A549 (cell line): ENCODE results near the gene SCAMP1. TPM values are rescaled to one million over a fixed set of nuclear protein-coding genes. Genes with fewer than 3 reads are reported as not detected.

Source experiments
- ATAC-seq, 2 experiments: fragments of 200-7000 bp in 1 of 2; fragments of >200 bp in 1 of 2; cut with Nextera tagmentation in 1 of 2; cut with Tn5 transposase in 1 of 2; 3 replicates each; pipeline versions ENCODE4 v1.8.0 to v1.9.1; 2018 to 2020; ENCODE audit warnings: mild to moderate bottlenecking in 1 of 2, moderate library complexity in 1 of 2
- CTCF ChIA-PET: fragments of 300-600 bp; sonication (Branson Sonifier 250); formaldehyde crosslinking; extraction: SDS; loops from one replicate; lab custom pipeline; 2021; ENCODE audit warnings: antibody characterized with exemption, inconsistent platforms; lab: Yijun Ruan, JAX
- POLR2A ChIA-PET: fragments of 350-600 bp; formaldehyde crosslinking; extraction: SDS; loops from one replicate; lab custom pipeline; 2021; ENCODE audit warnings: antibody characterized with exemption, inconsistent platforms; lab: Yijun Ruan, JAX
- DNase-seq, 2 experiments: peaks; one replicate each; pipeline versions ENCODE4 v3.0.0 to v3.0.0-alpha.2; 2011 to 2016; ENCODE audit warnings: low read depth in 1 of 2, low spot score in 1 of 2
- FAIRE-seq: peaks from 2 replicates; lab custom pipeline; 2011; peaks lifted over from hg19 to GRCh38; lab: Jason Lieb, UNC
- H3K27ac ChIP-seq, 2 experiments: fragments of >200 bp; sonication (Bioruptor Twin); formaldehyde crosslinking; 3 replicates each; pipeline ENCODE4 v1.5.1; 2016 to 2017
- H3K4me1 ChIP-seq: fragments of >200 bp; sonication (Bioruptor Twin); formaldehyde crosslinking; 3 replicates; pipeline ENCODE4 v1.6.1; 2016
- H3K4me2 ChIP-seq: fragments of >200 bp; sonication (Bioruptor Twin); formaldehyde crosslinking; 3 replicates; pipeline ENCODE4 v1.6.1; 2016
- H3K4me3 ChIP-seq: fragments of >200 bp; sonication (Bioruptor Twin); formaldehyde crosslinking; 3 replicates; pipeline ENCODE4 v1.5.1; 2016
- H3K9me3 ChIP-seq: fragments of >200 bp; sonication (Bioruptor Twin); formaldehyde crosslinking; 3 replicates; pipeline ENCODE4 v1.6.1; 2016
- CBX2 ChIP-seq: fragments of 200-600 bp; sonication (generic); IDR thresholded peaks from 2 replicates; pipeline ENCODE4 v1.6.1; 2016; ENCODE audit warnings: low read depth, mild to moderate bottlenecking, borderline replicate concordance
- CHD2 ChIP-seq: fragments of 150-350 bp; IDR thresholded peaks from 2 replicates; pipeline ENCODE4 v1.6.1; 2014; ENCODE audit warnings: low read length; ENCODE audit not compliant: partially characterized antibody
- FOXS1 ChIP-seq: fragments of 250-450 bp; sonication (Bioruptor Pico); IDR thresholded peaks from 2 replicates; pipeline ENCODE4 v1.5.0; 2020; ENCODE audit warnings: mild to moderate bottlenecking, moderate library complexity
- MAZ ChIP-seq: fragments of 150-350 bp; IDR thresholded peaks from 2 replicates; pipeline ENCODE4 v1.6.1; 2014; ENCODE audit warnings: antibody characterized with exemption, low read depth, low read length, borderline replicate concordance
- NR3C1 ChIP-seq: fragments of >200 bp; sonication (Bioruptor Twin); formaldehyde crosslinking; IDR thresholded peaks from 3 replicates; pipeline ENCODE4 v1.6.1; 2017
- PHF8 ChIP-seq: fragments of 200-600 bp; sonication (generic); IDR thresholded peaks from 2 replicates; pipeline ENCODE4 v1.6.1; 2016; ENCODE audit warnings: low read depth, mild to moderate bottlenecking, antibody characterized with exemption, moderate library complexity, borderline replicate concordance
- RAD21 ChIP-seq, 2 experiments: fragments of >200 bp in 1 of 2; sonication (Bioruptor Twin) in 1 of 2; formaldehyde crosslinking in 1 of 2; IDR thresholded peaks in 1 of 2; conservative IDR thresholded peaks in 1 of 2; 2 replicates in 1 of 2; 3 replicates in 1 of 2; pipeline ENCODE4 v1.6.1; 2012 to 2018; ENCODE audit warnings: inconsistent platforms in 1 of 2
- RCOR1 ChIP-seq: fragments of 150-350 bp; IDR thresholded peaks from 2 replicates; pipeline ENCODE4 v1.6.1; 2014; ENCODE audit warnings: antibody characterized with exemption, low read length, low read depth
- RFX5 ChIP-seq: fragments of 450-650 bp; IDR thresholded peaks from 2 replicates; pipeline ENCODE4 v1.7.1; 2014; ENCODE audit warnings: antibody characterized with exemption, mild to moderate bottlenecking, moderate library complexity
- RNF2 ChIP-seq: fragments of 200-600 bp; sonication (generic); IDR thresholded peaks from 2 replicates; pipeline ENCODE4 v1.6.1; 2016; ENCODE audit warnings: low read depth, mild to moderate bottlenecking, antibody characterized with exemption, moderate library complexity, borderline replicate concordance
- TFCP2L1 ChIP-seq: fragments of 250-450 bp; sonication (Bioruptor Pico); IDR thresholded peaks from 2 replicates; pipeline ENCODE4 v1.5.0; 2021; ENCODE audit warnings: mild to moderate bottlenecking
- ZC3H11A ChIP-seq: fragments of 450-650 bp; IDR thresholded peaks from 2 replicates; pipeline ENCODE4 v1.6.1; 2014; ENCODE audit warnings: antibody characterized with exemption, mild to moderate bottlenecking
- ZSCAN20 ChIP-seq: fragments of 250-450 bp; sonication (Bioruptor Pico); IDR thresholded peaks from 2 replicates; pipeline ENCODE4 v1.8.0; 2022; ENCODE audit warnings: mild to moderate bottlenecking, moderate library complexity
- WGBS: methylation state at CpG from one replicate; pipeline ENCODE4 v1.1.6; 2017; ENCODE audit errors: missing lambda C conversion rate; 5-methylcytosine and 5-hydroxymethylcytosine counted together
- polyA plus RNA-seq, 4 experiments: library from polyadenylated mRNA; depleted of rRNA in 3 of 4; stranded (reverse); fragments of >200 nt; fragmentation: RNase III in 1 of 4; extraction: RNeasy Plus Mini Kit Qiagen cat#74134 plus additional on column Dnase treatment in 1 of 4; gene quantifications; 2 replicates in 3 of 4; 3 replicates in 1 of 4; pipeline ENCODE4 v1.2.3, GENCODE V29; 2011 to 2017
- TF ChIP-seq, protein P1 (sequence below): IDR thresholded peaks from 2 replicates; pipeline ENCODE4 v1.6.1; 2012
- TF ChIP-seq, protein P2 (sequence below): IDR thresholded peaks from 2 replicates; pipeline ENCODE4 v1.6.1; 2012
- TF ChIP-seq, protein P3 (sequence below): fragments of >200 bp; sonication (Bioruptor Twin); formaldehyde crosslinking; IDR thresholded peaks from 2 replicates; pipeline ENCODE4 v1.6.1; 2016
- TF ChIP-seq, protein P4 (sequence below): fragments of >200 bp; sonication (Bioruptor Twin); formaldehyde crosslinking; IDR thresholded peaks from 3 replicates; pipeline ENCODE4 v1.6.1; 2016
- TF ChIP-seq, protein P5 (sequence below): fragments of 200-600 bp; sonication (generic); IDR thresholded peaks from 2 replicates; pipeline ENCODE4 v1.6.1; 2016; ENCODE audit warnings: antibody characterized with exemption, mild to moderate bottlenecking, moderate library complexity
- TF ChIP-seq, protein P6 (sequence below): fragments of 250-450 bp; sonication (Bioruptor Pico); IDR thresholded peaks from 2 replicates; pipeline ENCODE4 v1.5.0; 2020; ENCODE audit warnings: low read depth, mild to moderate bottlenecking, moderate library complexity

SCAMP1 gene
- polyA plus RNA-seq, 2 of the 4 experiments (the other 2 are of a cell fraction): 23.8 to 42.2 TPM

DNA sequence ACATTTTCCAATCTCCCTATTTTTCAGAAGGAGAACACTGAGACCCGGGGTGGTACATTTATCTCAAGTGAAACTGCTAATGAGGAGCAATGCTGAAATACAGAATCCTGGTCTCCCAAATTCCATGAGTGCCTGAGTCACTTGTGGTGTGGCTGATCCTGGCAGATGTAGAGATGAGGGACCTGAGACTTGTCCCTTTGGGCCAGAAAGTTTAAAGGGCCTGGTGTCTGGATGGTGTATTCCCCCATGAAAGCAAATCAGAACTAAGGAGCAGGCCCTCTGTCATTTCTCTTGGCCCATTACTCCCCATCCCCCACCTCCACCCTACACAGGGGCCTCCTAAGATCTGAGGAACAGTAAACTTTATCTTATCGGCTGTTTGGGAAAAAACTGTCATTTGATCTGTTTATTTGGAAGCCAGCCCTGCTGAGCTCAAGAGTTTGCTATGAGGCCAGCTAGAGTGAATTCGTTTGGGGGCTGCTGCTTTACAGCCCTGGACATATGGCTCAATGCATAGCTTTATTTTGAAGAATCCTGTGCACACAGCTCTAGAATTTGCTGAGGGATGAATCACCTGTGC, 147.9 kb downstream of the SCAMP1 start:
- Histone ChIP-seq H3K4me3 (no peak overlapping the region), H3K4me1 (peaks cover 45% of the 10 kb centered on the region), H3K27ac (peak overlapping the region in 1 of 2 experiments; percentile 48; a peak in 3 of 6 replicates), H3K9me3 (no peaks in the 10 kb centered on the region), H3K4me2 (peak overlapping the region; percentile 16; the same call in 2 of the 3 replicates)
- POLR2A ChIA-PET: interaction anchor here (1.0 kb wide), 1 partner anchor 21 kb away, joined by 3 read pairs; no protein-coding TSS in a partner anchor
- FAIRE-seq: no peak
- WGBS: 42% methylated on average over 3 of the region's 3 CpGs
- CTCF ChIA-PET: interaction anchor here (0.8 to 3.0 kb wide), 7 partner anchors 11 to 472 kb away, joined by 3 to 13 read pairs (median 5); no protein-coding TSS in a partner anchor
- DNase-seq: no peak
- no peak for ATAC-seq
- TF ChIP-seq, protein P1, sequence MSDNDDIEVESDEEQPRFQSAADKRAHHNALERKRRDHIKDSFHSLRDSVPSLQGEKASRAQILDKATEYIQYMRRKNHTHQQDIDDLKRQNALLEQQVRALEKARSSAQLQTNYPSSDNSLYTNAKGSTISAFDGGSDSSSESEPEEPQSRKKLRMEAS: no peak
- TF ChIP-seq TFCP2L1 (CRISPR knock-in tag) (no peak), RNF2 (no peak), RAD21 (conservative IDR thresholded peaks at IDR 0.05 in 1 of 2, IDR thresholded peaks at IDR 0.05 in 1 of 2) (no peak), PHF8 (no peak), RCOR1 (no peak), CHD2 (no peak), NR3C1 (no peak)
- TF ChIP-seq, protein P2, sequence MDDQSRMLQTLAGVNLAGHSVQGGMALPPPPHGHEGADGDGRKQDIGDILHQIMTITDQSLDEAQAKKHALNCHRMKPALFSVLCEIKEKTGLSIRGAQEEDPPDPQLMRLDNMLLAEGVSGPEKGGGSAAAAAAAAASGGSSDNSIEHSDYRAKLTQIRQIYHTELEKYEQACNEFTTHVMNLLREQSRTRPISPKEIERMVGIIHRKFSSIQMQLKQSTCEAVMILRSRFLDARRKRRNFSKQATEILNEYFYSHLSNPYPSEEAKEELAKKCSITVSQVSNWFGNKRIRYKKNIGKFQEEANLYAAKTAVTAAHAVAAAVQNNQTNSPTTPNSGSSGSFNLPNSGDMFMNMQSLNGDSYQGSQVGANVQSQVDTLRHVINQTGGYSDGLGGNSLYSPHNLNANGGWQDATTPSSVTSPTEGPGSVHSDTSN: no peak
- TF ChIP-seq, protein P3, sequence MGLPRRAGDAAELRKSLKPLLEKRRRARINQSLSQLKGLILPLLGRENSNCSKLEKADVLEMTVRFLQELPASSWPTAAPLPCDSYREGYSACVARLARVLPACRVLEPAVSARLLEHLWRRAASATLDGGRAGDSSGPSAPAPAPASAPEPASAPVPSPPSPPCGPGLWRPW: no peak
- TF ChIP-seq, protein P4, sequence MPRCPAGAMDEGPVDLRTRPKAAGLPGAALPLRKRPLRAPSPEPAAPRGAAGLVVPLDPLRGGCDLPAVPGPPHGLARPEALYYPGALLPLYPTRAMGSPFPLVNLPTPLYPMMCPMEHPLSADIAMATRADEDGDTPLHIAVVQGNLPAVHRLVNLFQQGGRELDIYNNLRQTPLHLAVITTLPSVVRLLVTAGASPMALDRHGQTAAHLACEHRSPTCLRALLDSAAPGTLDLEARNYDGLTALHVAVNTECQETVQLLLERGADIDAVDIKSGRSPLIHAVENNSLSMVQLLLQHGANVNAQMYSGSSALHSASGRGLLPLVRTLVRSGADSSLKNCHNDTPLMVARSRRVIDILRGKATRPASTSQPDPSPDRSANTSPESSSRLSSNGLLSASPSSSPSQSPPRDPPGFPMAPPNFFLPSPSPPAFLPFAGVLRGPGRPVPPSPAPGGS: no peak

DNA sequence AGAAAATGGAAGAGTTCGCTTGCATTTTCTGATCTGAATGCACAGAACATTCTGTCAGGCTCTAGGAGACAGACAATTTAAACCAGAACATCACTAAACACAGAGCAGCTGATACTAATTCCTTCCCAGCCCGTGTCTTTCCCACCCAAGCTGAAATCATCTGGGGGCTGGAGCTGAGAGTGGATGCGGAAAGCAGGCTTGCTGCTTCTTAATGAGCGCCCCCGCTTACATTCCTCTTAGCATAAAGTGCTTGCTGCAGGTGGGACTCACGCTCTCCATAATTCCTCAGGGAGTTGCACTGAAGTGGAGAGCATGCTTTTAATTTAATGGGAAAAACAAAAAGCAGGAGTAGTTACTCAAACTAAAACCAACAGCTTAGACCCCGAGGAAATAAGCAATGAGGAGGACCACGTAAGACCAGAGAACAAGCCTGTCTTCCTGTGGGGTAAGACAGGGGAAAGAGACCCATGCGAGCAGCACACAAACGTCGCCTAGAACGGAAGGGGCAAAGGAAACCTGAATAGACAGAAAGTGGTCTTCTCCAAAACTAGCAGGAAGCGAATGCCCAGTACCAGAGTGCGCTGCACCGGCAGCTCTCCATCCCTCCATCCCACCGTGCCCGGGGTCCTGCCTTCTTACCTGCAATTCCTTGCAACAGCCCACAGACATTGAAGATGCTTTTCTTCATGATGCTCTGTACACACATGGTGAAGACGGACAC, 148.9 kb downstream of the SCAMP1 start:
- CTCF ChIA-PET: interaction anchor here (1.1 to 3.0 kb wide), 6 partner anchors 9 to 41 kb away, joined by 3 to 13 read pairs (median 6); no protein-coding TSS in a partner anchor
- no peak overlapping the region for H3K4me3 ChIP-seq

More for the DNA sequence above, 148.9 kb downstream of the SCAMP1 start:
- TF ChIP-seq RFX5 (no peak), CHD2 (no peak), CBX2 (no peak), MAZ (no peak), PHF8 (no peak), ZSCAN20 (CRISPR knock-in tag) (no peak), TFCP2L1 (CRISPR knock-in tag) (no peak), ZC3H11A (no peak), FOXS1 (CRISPR knock-in tag) (no peak)
- TF ChIP-seq, protein P5, sequence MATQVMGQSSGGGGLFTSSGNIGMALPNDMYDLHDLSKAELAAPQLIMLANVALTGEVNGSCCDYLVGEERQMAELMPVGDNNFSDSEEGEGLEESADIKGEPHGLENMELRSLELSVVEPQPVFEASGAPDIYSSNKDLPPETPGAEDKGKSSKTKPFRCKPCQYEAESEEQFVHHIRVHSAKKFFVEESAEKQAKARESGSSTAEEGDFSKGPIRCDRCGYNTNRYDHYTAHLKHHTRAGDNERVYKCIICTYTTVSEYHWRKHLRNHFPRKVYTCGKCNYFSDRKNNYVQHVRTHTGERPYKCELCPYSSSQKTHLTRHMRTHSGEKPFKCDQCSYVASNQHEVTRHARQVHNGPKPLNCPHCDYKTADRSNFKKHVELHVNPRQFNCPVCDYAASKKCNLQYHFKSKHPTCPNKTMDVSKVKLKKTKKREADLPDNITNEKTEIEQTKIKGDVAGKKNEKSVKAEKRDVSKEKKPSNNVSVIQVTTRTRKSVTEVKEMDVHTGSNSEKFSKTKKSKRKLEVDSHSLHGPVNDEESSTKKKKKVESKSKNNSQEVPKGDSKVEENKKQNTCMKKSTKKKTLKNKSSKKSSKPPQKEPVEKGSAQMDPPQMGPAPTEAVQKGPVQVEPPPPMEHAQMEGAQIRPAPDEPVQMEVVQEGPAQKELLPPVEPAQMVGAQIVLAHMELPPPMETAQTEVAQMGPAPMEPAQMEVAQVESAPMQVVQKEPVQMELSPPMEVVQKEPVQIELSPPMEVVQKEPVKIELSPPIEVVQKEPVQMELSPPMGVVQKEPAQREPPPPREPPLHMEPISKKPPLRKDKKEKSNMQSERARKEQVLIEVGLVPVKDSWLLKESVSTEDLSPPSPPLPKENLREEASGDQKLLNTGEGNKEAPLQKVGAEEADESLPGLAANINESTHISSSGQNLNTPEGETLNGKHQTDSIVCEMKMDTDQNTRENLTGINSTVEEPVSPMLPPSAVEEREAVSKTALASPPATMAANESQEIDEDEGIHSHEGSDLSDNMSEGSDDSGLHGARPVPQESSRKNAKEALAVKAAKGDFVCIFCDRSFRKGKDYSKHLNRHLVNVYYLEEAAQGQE: no peak
- TF ChIP-seq, protein P6, sequence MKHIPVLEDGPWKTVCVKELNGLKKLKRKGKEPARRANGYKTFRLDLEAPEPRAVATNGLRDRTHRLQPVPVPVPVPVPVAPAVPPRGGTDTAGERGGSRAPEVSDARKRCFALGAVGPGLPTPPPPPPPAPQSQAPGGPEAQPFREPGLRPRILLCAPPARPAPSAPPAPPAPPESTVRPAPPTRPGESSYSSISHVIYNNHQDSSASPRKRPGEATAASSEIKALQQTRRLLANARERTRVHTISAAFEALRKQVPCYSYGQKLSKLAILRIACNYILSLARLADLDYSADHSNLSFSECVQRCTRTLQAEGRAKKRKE (CRISPR knock-in tag): no peak
- H3K9me3 ChIP-seq: no peaks in the 10 kb centered on the region
- 0 out of 6 replicates have a peak overlapping the region, but pooled peaks of 1 of the 2 experiments have one; percentile 22 for H3K27ac ChIP-seq
- WGBS: 94% methylated on average over 18 of the region's 18 CpGs
- POLR2A ChIA-PET: no interaction called here
- no peak for FAIRE-seq
- H3K4me1 ChIP-seq: peaks cover 43% of the 10 kb centered on the region
- no peak overlapping the region for H3K4me2 ChIP-seq
- ATAC-seq: no peak
- DNase-seq: no peak
